ENCODE data around the gene TTC39A.

The TTC39A gene

GRCh38 chr1:51336711-51337110, 6.3 kb upstream of the TTC39A start:
- H3K4me1 ChIP-seq (ENCODE audit: insufficient read depth, insufficient read length) = peaks cover 3% of the 10 kb centered on the region
- no peaks in the 10 kb centered on the region for H3K9me3 ChIP-seq (ENCODE audit: insufficient read depth, low read length)
- no peak for TF ChIP-seq SUZ12 (IDR thresholded peaks at IDR 0.05; ENCODE audit: extremely low read depth, insufficient read depth, insufficient read length)
- TF ChIP-seq ZNF274 (IDR thresholded peaks at IDR 0.05; ENCODE audit: low read depth, low read length) = no peak
- TF ChIP-seq YY1 (IDR thresholded peaks at IDR 0.05; ENCODE audit: insufficient read depth, insufficient read length) = no peak
- no peak overlapping the region for H3K4me3 ChIP-seq (ENCODE audit: insufficient read length, low read depth)
- H3K9ac ChIP-seq (ENCODE audit: insufficient read length, low read depth) = no peak overlapping the region
- H3K27me3 ChIP-seq (ENCODE audit: insufficient read depth, insufficient read length) = no peaks in the 10 kb centered on the region
- no peak for DNase-seq (ENCODE audit: low read depth, low spot score)
- H3K36me3 ChIP-seq (ENCODE audit: insufficient read depth, insufficient read length, low read length) = no peaks in the 10 kb centered on the region

DNA sequence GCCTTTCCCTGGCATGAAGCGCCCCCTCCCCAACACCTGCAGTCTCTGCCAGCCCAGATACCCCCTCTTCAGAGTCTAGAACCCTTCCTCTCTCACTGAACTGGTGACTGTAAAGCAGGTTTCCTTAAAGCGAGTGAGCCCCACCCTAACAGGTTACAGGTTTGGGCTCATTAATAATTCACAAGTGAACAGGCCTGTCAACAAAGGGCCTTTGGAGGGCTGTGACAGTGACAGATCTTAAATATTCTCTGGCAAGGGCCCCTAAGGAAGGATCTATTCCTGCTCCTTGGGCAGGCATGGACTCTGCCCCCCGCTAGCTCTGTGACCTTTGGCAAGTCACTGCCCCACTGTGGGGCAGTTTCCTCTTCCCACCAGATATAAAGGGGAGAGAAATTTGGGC, 5.6 kb upstream of the TTC39A start:
- peaks cover 2% of the 10 kb centered on the region for H3K4me1 ChIP-seq (ENCODE audit: insufficient read depth, insufficient read length)
- no peak overlapping the region for H3K9ac ChIP-seq (ENCODE audit: insufficient read length, low read depth)
- DNase-seq (ENCODE audit: low read depth, low spot score) = no peak
- H3K36me3 ChIP-seq (ENCODE audit: insufficient read depth, insufficient read length, low read length) = no peaks in the 10 kb centered on the region
- no peaks in the 10 kb centered on the region for H3K9me3 ChIP-seq (ENCODE audit: insufficient read depth, low read length)
- H3K27me3 ChIP-seq (ENCODE audit: insufficient read depth, insufficient read length) = no peaks in the 10 kb centered on the region
- no peak for TF ChIP-seq SUZ12 (IDR thresholded peaks at IDR 0.05; ENCODE audit: extremely low read depth, insufficient read depth, insufficient read length)
- TF ChIP-seq ZNF274 (IDR thresholded peaks at IDR 0.05; ENCODE audit: low read depth, low read length) = no peak
- TF ChIP-seq YY1 (IDR thresholded peaks at IDR 0.05; ENCODE audit: insufficient read depth, insufficient read length) = no peak
- no peak overlapping the region for H3K4me3 ChIP-seq (ENCODE audit: insufficient read length, low read depth)

GRCh38 chr1:51331206-51332100, 1.1 kb upstream of the TTC39A start:
- no peak for TF ChIP-seq ZNF274 (IDR thresholded peaks at IDR 0.05; ENCODE audit: low read depth, low read length)
- TF ChIP-seq YY1 (IDR thresholded peaks at IDR 0.05; ENCODE audit: insufficient read depth, insufficient read length) = no peak
- no peak for TF ChIP-seq SUZ12 (IDR thresholded peaks at IDR 0.05; ENCODE audit: extremely low read depth, insufficient read depth, insufficient read length)
- peak overlapping the region; percentile 56 for H3K4me3 ChIP-seq (ENCODE audit: insufficient read length, low read depth)
- H3K36me3 ChIP-seq (ENCODE audit: insufficient read depth, insufficient read length, low read length) = no peaks in the 10 kb centered on the region
- H3K9me3 ChIP-seq (ENCODE audit: insufficient read depth, low read length) = no peaks in the 10 kb centered on the region
- H3K27me3 ChIP-seq (ENCODE audit: insufficient read depth, insufficient read length) = peaks cover 20% of the 10 kb centered on the region
- peak overlapping the region; percentile 38 for H3K9ac ChIP-seq (ENCODE audit: insufficient read length, low read depth)
- H3K4me1 ChIP-seq (ENCODE audit: insufficient read depth, insufficient read length) = peaks cover 7% of the 10 kb centered on the region
- DNase-seq (ENCODE audit: low read depth, low spot score) = peak; percentile 68

DNA sequence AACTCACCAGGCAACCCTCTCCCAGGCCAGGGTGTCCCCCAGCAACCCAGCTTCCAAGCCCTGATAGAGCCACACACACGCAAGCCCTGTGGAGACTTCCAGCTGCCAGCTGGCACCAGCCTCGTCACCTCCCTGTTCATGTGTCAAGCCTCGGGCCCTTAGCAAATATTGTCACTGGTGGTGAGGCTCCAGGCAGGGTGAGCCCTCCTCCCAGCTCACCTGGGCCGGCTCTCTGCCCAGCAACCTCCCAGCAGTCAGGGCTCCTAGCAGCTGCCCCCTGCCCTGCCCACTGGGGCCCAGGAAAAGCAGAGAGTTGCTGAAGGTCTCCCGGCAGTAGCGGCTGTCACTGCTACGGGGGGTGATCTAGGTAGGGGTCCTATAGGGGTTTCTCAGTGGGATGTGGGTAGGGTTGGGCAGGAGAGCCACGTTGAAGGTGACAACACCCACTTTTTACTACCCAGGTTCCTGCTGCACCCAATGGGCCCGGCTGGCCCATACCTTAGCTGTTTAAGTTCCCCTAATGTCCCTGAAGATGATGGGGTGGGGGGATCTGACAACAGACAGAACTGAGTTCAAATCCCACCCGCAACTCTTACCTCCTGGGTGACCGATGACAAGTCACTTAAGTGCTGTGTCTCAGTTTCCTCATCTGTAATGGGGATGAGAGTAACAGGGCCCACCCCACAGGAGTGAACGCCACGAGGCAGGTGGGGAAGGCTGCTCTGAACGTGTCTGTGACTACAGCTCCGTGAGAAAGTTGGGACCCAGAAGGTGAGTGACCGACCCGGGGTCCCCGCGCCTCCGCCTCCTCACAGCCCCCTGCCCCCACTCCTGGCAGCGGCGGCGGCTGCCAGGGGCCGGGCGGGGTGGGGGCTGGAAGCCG, 678 bp downstream of the TTC39A start:
- H3K9ac ChIP-seq (ENCODE audit: insufficient read length, low read depth) = peak overlapping the region; percentile 27
- peaks cover 20% of the 10 kb centered on the region for H3K27me3 ChIP-seq (ENCODE audit: insufficient read depth, insufficient read length)
- H3K4me1 ChIP-seq (ENCODE audit: insufficient read depth, insufficient read length) = peaks cover 5% of the 10 kb centered on the region
- H3K36me3 ChIP-seq (ENCODE audit: insufficient read depth, insufficient read length, low read length) = no peaks in the 10 kb centered on the region
- H3K4me3 ChIP-seq (ENCODE audit: insufficient read length, low read depth) = peak overlapping the region; percentile 32
- TF ChIP-seq ZNF274 (IDR thresholded peaks at IDR 0.05; ENCODE audit: low read depth, low read length) = no peak
- no peaks in the 10 kb centered on the region for H3K9me3 ChIP-seq (ENCODE audit: insufficient read depth, low read length)
- DNase-seq (ENCODE audit: low read depth, low spot score) = no peak

- H3K36me3 ChIP-seq (ENCODE audit: insufficient read depth, insufficient read length, low read length) = no peaks in the 10 kb centered on the region
- TF ChIP-seq ZNF274 (IDR thresholded peaks at IDR 0.05; ENCODE audit: low read depth, low read length) (no peak), SUZ12 (IDR thresholded peaks at IDR 0.05; ENCODE audit: extremely low read depth, insufficient read depth, insufficient read length) (no peak), YY1 (IDR thresholded peaks at IDR 0.05; ENCODE audit: insufficient read depth, insufficient read length) (no peak)
- H3K27me3 ChIP-seq (ENCODE audit: insufficient read depth, insufficient read length) = peaks cover 20% of the 10 kb centered on the region
- no peaks in the 10 kb centered on the region for H3K9me3 ChIP-seq (ENCODE audit: insufficient read depth, low read length)
- H3K4me1 ChIP-seq (ENCODE audit: insufficient read depth, insufficient read length) = peaks cover 5% of the 10 kb centered on the region
- no peak for DNase-seq (ENCODE audit: low read depth, low spot score)
- H3K9ac ChIP-seq (ENCODE audit: insufficient read length, low read depth) = no peak overlapping the region
- H3K4me3 ChIP-seq (ENCODE audit: insufficient read length, low read depth) = no peak overlapping the region
Measured at GRCh38 chr1:51328926-51329325, 1.4 kb downstream of the TTC39A start.

- no peaks in the 10 kb centered on the region for H3K9me3 ChIP-seq (ENCODE audit: insufficient read depth, low read length)
- no peak for DNase-seq (ENCODE audit: low read depth, low spot score)
- no peak overlapping the region for H3K9ac ChIP-seq (ENCODE audit: insufficient read length, low read depth)
- H3K27me3 ChIP-seq (ENCODE audit: insufficient read depth, insufficient read length) = peaks cover 20% of the 10 kb centered on the region
- peaks cover 5% of the 10 kb centered on the region for H3K4me1 ChIP-seq (ENCODE audit: insufficient read depth, insufficient read length)
- H3K4me3 ChIP-seq (ENCODE audit: insufficient read length, low read depth) = no peak overlapping the region
- TF ChIP-seq ZNF274 (IDR thresholded peaks at IDR 0.05; ENCODE audit: low read depth, low read length) = no peak
- TF ChIP-seq YY1 (IDR thresholded peaks at IDR 0.05; ENCODE audit: insufficient read depth, insufficient read length) = no peak
- no peak for TF ChIP-seq SUZ12 (IDR thresholded peaks at IDR 0.05; ENCODE audit: extremely low read depth, insufficient read depth, insufficient read length)
- H3K36me3 ChIP-seq (ENCODE audit: insufficient read depth, insufficient read length, low read length) = no peaks in the 10 kb centered on the region
Measured at GRCh38 chr1:51328279-51328678, 2.1 kb downstream of the TTC39A start.

DNA sequence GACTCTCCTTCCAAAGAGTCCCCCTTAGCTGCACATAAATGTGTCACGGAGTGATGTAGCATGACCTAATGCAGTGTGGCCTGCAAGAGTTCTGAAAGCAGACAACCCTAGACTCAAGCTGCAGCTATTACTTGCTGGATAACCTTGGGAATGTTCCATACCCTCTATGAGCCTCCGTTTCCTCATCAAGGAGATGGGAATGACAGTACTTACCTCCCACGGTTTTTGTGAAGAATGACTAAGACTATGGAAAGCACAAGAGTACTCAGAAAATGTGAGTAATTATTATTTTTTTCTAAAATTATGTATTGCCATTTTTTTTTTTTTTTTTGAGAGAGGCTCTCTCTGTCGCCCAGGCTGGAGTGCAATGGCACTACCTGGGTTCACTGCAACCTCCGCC, 3.0 kb downstream of the TTC39A start:
- H3K27me3 ChIP-seq (ENCODE audit: insufficient read depth, insufficient read length) = peaks cover 20% of the 10 kb centered on the region
- H3K4me3 ChIP-seq (ENCODE audit: insufficient read length, low read depth) = no peak overlapping the region
- DNase-seq (ENCODE audit: low read depth, low spot score) = no peak
- no peaks in the 10 kb centered on the region for H3K36me3 ChIP-seq (ENCODE audit: insufficient read depth, insufficient read length, low read length)
- no peaks in the 10 kb centered on the region for H3K9me3 ChIP-seq (ENCODE audit: insufficient read depth, low read length)
- no peak for TF ChIP-seq ZNF274 (IDR thresholded peaks at IDR 0.05; ENCODE audit: low read depth, low read length)
- no peak for TF ChIP-seq YY1 (IDR thresholded peaks at IDR 0.05; ENCODE audit: insufficient read depth, insufficient read length)
- no peak for TF ChIP-seq SUZ12 (IDR thresholded peaks at IDR 0.05; ENCODE audit: extremely low read depth, insufficient read depth, insufficient read length)
- no peak overlapping the region for H3K9ac ChIP-seq (ENCODE audit: insufficient read length, low read depth)
- H3K4me1 ChIP-seq (ENCODE audit: insufficient read depth, insufficient read length) = peaks cover 5% of the 10 kb centered on the region

Data from NT2/D1 (cell line).